HEK293T (cell line): ENCODE measurements around the gene LDHA.

Experiments
- ARNT ChIP-seq: fragments of 450-650 bp; IDR thresholded peaks from 2 replicates; pipeline ENCODE4 v1.6.1; 2017; ENCODE audit warnings: mild to moderate bottlenecking
- BHLHE40 ChIP-seq: fragments of 450-650 bp; IDR thresholded peaks from 2 replicates; pipeline ENCODE4 v1.6.1; 2016; ENCODE audit warnings: mild to moderate bottlenecking, moderate library complexity, borderline replicate concordance
- CTBP1 ChIP-seq: fragments of 450-650 bp; IDR thresholded peaks from 2 replicates; pipeline ENCODE4 v1.6.1; 2016; ENCODE audit warnings: borderline replicate concordance
- FOXA1 ChIP-seq: fragments of 450-650 bp; IDR thresholded peaks from 2 replicates; pipeline ENCODE4 v1.6.1; 2016; ENCODE audit warnings: mild to moderate bottlenecking
- FOXK2 ChIP-seq: fragments of 450-650 bp; IDR thresholded peaks from 2 replicates; pipeline ENCODE4 v1.6.1; 2016; ENCODE audit warnings: mild to moderate bottlenecking
- FOXM1 ChIP-seq: fragments of 450-650 bp; IDR thresholded peaks from 2 replicates; pipeline ENCODE4 v1.6.1; 2017; ENCODE audit warnings: mild to moderate bottlenecking, borderline replicate concordance
- L3MBTL2 ChIP-seq: fragments of 450-650 bp; conservative IDR thresholded peaks from 2 replicates; pipeline ENCODE4 v1.6.1; 2016; ENCODE audit warnings: mild to moderate bottlenecking
- LEF1 ChIP-seq: fragments of 450-650 bp; IDR thresholded peaks from 2 replicates; pipeline ENCODE4 v1.6.1; 2017; ENCODE audit warnings: mild to moderate bottlenecking, borderline replicate concordance
- SP1 ChIP-seq: fragments of 450-650 bp; IDR thresholded peaks from 2 replicates; pipeline ENCODE4 v1.6.1; 2017
- SUZ12 ChIP-seq: fragments of 450-650 bp; IDR thresholded peaks from 2 replicates; pipeline ENCODE4 v1.6.1; 2016; ENCODE audit warnings: mild to moderate bottlenecking
- TARDBP ChIP-seq: fragments of 450-650 bp; IDR thresholded peaks from 2 replicates; pipeline ENCODE4 v1.6.1; 2016

GRCh38 chr11:18383388-18384156 is 10.8 kb upstream of the LDHA start:
- TF ChIP-seq BHLHE40 (no peak), TARDBP (no peak), L3MBTL2 (no peak), FOXM1 (no peak), SUZ12 (no peak), SP1 (no peak), FOXK2 (no peak), LEF1 (no peak), CTBP1 (no peak), FOXA1 (no peak), ARNT (no peak)
